ENCODE measurements around the gene NACAD. TPM values are rescaled to one million over a fixed set of nuclear protein-coding genes. Genes with fewer than 3 reads are reported as not detected.

NACAD gene
- total RNA-seq, 1 donor from 2014 or later: 9.6 TPM

- Mint-ChIP-seq H3K36me3 (ENCODE audit: unreplicated experiment) (peaks cover 11% of the 10 kb centered on the region), H3K4me3 (ENCODE audit: unreplicated experiment) (no peak overlapping the region), H3K27me3 (ENCODE audit: unreplicated experiment) (no peaks in the 10 kb centered on the region), H3K9me3 (ENCODE audit: unreplicated experiment) (no peaks in the 10 kb centered on the region), H3K4me1 (ENCODE audit: unreplicated experiment) (peaks cover 11% of the 10 kb centered on the region), H3K27ac (ENCODE audit: unreplicated experiment) (no peak overlapping the region)
- DNase-seq (ENCODE audit: extremely low spot score, unreplicated experiment): no peak
- no peak for TF ChIP-seq CTCF (IDR thresholded peaks at IDR 0.05)
Observed at GRCh38 chr7:45053941-45054340, 34.8 kb downstream of the NACAD start.

GRCh38 chr7:45053401-45053800 lies 35.4 kb downstream of the NACAD start:
- no peaks in the 10 kb centered on the region for H3K27me3 Mint-ChIP-seq (ENCODE audit: unreplicated experiment)
- no peak overlapping the region for H3K4me3 Mint-ChIP-seq (ENCODE audit: unreplicated experiment)
- H3K9me3 Mint-ChIP-seq (ENCODE audit: unreplicated experiment): no peaks in the 10 kb centered on the region
- H3K36me3 Mint-ChIP-seq (ENCODE audit: unreplicated experiment): peaks cover 11% of the 10 kb centered on the region
- no peak overlapping the region for H3K27ac Mint-ChIP-seq (ENCODE audit: unreplicated experiment)
- no peak for DNase-seq (ENCODE audit: extremely low spot score, unreplicated experiment)
- TF ChIP-seq CTCF (IDR thresholded peaks at IDR 0.05): no peak
- peaks cover 9% of the 10 kb centered on the region for H3K4me1 Mint-ChIP-seq (ENCODE audit: unreplicated experiment)

- Mint-ChIP-seq H3K36me3 (ENCODE audit: unreplicated experiment) (peaks cover 11% of the 10 kb centered on the region), H3K4me1 (ENCODE audit: unreplicated experiment) (peaks cover 6% of the 10 kb centered on the region), H3K27ac (ENCODE audit: unreplicated experiment) (no peak overlapping the region), H3K27me3 (ENCODE audit: unreplicated experiment) (no peaks in the 10 kb centered on the region), H3K4me3 (ENCODE audit: unreplicated experiment) (no peak overlapping the region), H3K9me3 (ENCODE audit: unreplicated experiment) (no peaks in the 10 kb centered on the region)
- TF ChIP-seq CTCF (IDR thresholded peaks at IDR 0.05): no peak
- DNase-seq (ENCODE audit: extremely low spot score, unreplicated experiment): no peak
Observed at GRCh38 chr7:45052011-45052410, 36.8 kb downstream of the NACAD start.

GRCh38 chr7:45050198-45050597 lies 38.6 kb downstream of the NACAD start:
- DNase-seq (ENCODE audit: extremely low spot score, unreplicated experiment): no peak

GRCh38 chr7:45048748-45049147 lies 40.0 kb downstream of the NACAD start:
- Mint-ChIP-seq H3K4me1 (ENCODE audit: unreplicated experiment) (no peaks in the 10 kb centered on the region), H3K27me3 (ENCODE audit: unreplicated experiment) (no peaks in the 10 kb centered on the region), H3K4me3 (ENCODE audit: unreplicated experiment) (no peak overlapping the region), H3K9me3 (ENCODE audit: unreplicated experiment) (no peaks in the 10 kb centered on the region), H3K27ac (ENCODE audit: unreplicated experiment) (no peak overlapping the region), H3K36me3 (ENCODE audit: unreplicated experiment) (peaks cover 19% of the 10 kb centered on the region)
- no peak for DNase-seq (ENCODE audit: extremely low spot score, unreplicated experiment)
- TF ChIP-seq CTCF (IDR thresholded peaks at IDR 0.05): no peak

More at GRCh38 chr7:45050198-45050597, 38.6 kb downstream of the NACAD start:
- H3K27ac Mint-ChIP-seq (ENCODE audit: unreplicated experiment): no peak overlapping the region
- no peaks in the 10 kb centered on the region for H3K27me3 Mint-ChIP-seq (ENCODE audit: unreplicated experiment)
- TF ChIP-seq CTCF (IDR thresholded peaks at IDR 0.05): no peak
- H3K9me3 Mint-ChIP-seq (ENCODE audit: unreplicated experiment): no peaks in the 10 kb centered on the region
- H3K4me1 Mint-ChIP-seq (ENCODE audit: unreplicated experiment): peaks cover 6% of the 10 kb centered on the region
- peaks cover 16% of the 10 kb centered on the region for H3K36me3 Mint-ChIP-seq (ENCODE audit: unreplicated experiment)
- no peak overlapping the region for H3K4me3 Mint-ChIP-seq (ENCODE audit: unreplicated experiment)

Measured in osteocyte (in vitro differentiated cells).